Activated CD4-positive, alpha-beta memory T cell treated with anti-CD3 and anti-CD28 coated beads, Interleukin-2, amount 10 ng/mL, durations not matched to agents 7 days and 5 days (primary cell): Measurements from ENCODE around the gene IQSEC1. TPM values are rescaled to one million over a fixed set of nuclear protein-coding genes. Genes with fewer than 3 reads are reported as not detected.

Experiments
- CTCF ChIA-PET: fragments of 350-600 bp; sonication (Branson Sonifier 250); formaldehyde crosslinking; loops from one replicate; lab custom pipeline; 2021; ENCODE audit warnings: antibody characterized with exemption, inconsistent platforms; lab: Charles Lee
- POLR2A ChIA-PET: fragments of 350-600 bp; sonication (Branson Sonifier 250); formaldehyde crosslinking; loops from one replicate; lab custom pipeline; 2021; ENCODE audit warnings: antibody characterized with exemption; lab: Charles Lee
- DNase-seq: peaks from one replicate; pipeline ENCODE4 v3.0.0-alpha.2; 2020
- H3K27ac Mint-ChIP-seq: one replicate; pipeline ENCODE4 v1.8.0; 2021; ENCODE audit warnings: mild to moderate bottlenecking, mixed read lengths
- H3K27me3 Mint-ChIP-seq: one replicate; pipeline ENCODE4 v1.8.0; 2021; ENCODE audit warnings: mixed read lengths
- H3K36me3 Mint-ChIP-seq: one replicate; pipeline ENCODE4 v1.8.0; 2021; ENCODE audit warnings: low read depth, mixed read lengths
- H3K4me1 Mint-ChIP-seq: one replicate; pipeline ENCODE4 v1.8.0; 2021; ENCODE audit warnings: mixed read lengths
- H3K4me3 Mint-ChIP-seq: one replicate; pipeline ENCODE4 v1.8.0; 2021; ENCODE audit warnings: mild to moderate bottlenecking, mixed read lengths
- H3K9me3 Mint-ChIP-seq: one replicate; pipeline ENCODE4 v1.8.0; 2021; ENCODE audit warnings: mixed read lengths
- total RNA-seq, 2 experiments: library from RNA; stranded (reverse); gene quantifications; one replicate each; pipeline ENCODE4 v1.2.3, GENCODE V29; 2021

The IQSEC1 gene
- total RNA-seq, 2 experiments from 2014 or later: 99.8 to 100 TPM

- H3K27me3 Mint-ChIP-seq: no peaks in the 10 kb centered on the region
- H3K4me3 Mint-ChIP-seq: peak overlapping the region; percentile 78
- DNase-seq: no peak
- H3K9me3 Mint-ChIP-seq: no peaks in the 10 kb centered on the region
- ChIA-PET POLR2A (interaction anchor here (0.7 to 3.4 kb wide), 13 partner anchors 7 to 347 kb away, joined by 3 to 21 read pairs (median 4); partner anchors contain the start of genes RAF1 and RPL32), CTCF (interaction anchor here (0.8 to 8.0 kb wide), 10 partner anchors 7 to 201 kb away, joined by 3 to 66 read pairs (median 4); partner anchors contain the start of gene RPL32)
- peaks cover 53% of the 10 kb centered on the region for H3K36me3 Mint-ChIP-seq
- H3K27ac Mint-ChIP-seq: peak overlapping the region; percentile 100
- H3K4me1 Mint-ChIP-seq: peaks cover 77% of the 10 kb centered on the region
Observed at GRCh38 chr3:13010780-13011572, 62.3 kb downstream of the IQSEC1 start.

GRCh38 chr3:13009946-13010315 lies 63.3 kb downstream of the IQSEC1 start:
- Mint-ChIP-seq H3K27ac (peak overlapping the region; percentile 100), H3K4me3 (peak overlapping the region; percentile 74), H3K36me3 (peaks cover 61% of the 10 kb centered on the region), H3K4me1 (peaks cover 86% of the 10 kb centered on the region), H3K9me3 (no peaks in the 10 kb centered on the region), H3K27me3 (no peaks in the 10 kb centered on the region)
- CTCF ChIA-PET: interaction anchor here (0.9 to 8.0 kb wide), 4 partner anchors 11 to 168 kb away, joined by 3 to 66 read pairs (median 5); partner anchors contain the start of gene RPL32
- POLR2A ChIA-PET: interaction anchor here (1.3 to 3.4 kb wide), 3 partner anchors 15 to 64 kb away, joined by 4 to 21 read pairs (median 6); partner anchors contain the start of gene IQSEC1
- no peak for DNase-seq

DNA sequence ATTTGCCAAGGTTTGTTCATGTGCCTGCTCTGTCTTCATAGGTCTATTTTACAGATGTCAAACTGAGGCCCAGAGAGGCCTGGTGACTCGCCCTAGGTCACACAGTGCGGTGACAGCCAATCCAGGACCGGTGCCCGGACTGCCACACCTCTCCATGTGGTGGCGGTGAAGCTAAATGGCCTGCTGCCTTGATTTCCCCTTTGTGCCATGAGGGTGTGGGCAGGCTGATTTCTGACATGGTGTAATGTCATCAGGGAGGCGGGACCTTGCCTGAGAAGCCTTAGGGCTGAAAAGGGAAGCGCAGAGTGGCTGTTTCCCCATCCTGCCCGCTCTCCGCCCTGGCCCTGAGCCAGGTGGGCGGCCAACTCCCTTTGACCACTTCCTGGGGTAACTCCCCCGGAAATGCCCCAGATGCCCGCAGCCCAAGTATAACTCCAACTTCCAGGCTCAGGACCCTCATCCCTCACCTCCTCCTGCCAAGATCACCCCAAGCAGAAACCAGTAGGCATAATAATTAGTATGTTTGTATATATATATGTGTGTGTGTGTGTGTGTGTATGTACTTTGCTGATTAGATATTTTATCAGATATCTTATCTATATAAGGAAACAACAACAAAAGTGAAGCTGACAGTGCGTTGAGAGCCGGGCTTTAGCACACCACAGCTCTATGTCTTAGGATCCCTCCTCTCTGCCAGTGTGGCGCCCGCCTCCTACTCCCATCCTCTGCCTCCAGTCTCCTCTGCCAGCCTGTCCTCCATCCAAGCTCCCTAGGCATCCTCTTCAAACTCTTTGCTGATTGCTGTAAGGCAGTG lies 63.9 kb downstream of the IQSEC1 start:
- ChIA-PET CTCF (interaction anchor here (0.9 to 8.0 kb wide), 3 partner anchors 15 to 167 kb away, joined by 3 to 66 read pairs (median 7); partner anchors contain the start of gene RPL32), POLR2A (interaction anchor here (0.9 to 3.4 kb wide), 6 partner anchors 14 to 77 kb away, joined by 3 to 21 read pairs (median 4); partner anchors contain the start of gene IQSEC1)
- H3K9me3 Mint-ChIP-seq: no peaks in the 10 kb centered on the region
- H3K4me3 Mint-ChIP-seq: peak overlapping the region; percentile 74
- no peaks in the 10 kb centered on the region for H3K27me3 Mint-ChIP-seq
- peaks cover 90% of the 10 kb centered on the region for H3K4me1 Mint-ChIP-seq
- H3K36me3 Mint-ChIP-seq: peaks cover 56% of the 10 kb centered on the region
- H3K27ac Mint-ChIP-seq: peak overlapping the region; percentile 100
- peak; percentile 76 for DNase-seq

DNA sequence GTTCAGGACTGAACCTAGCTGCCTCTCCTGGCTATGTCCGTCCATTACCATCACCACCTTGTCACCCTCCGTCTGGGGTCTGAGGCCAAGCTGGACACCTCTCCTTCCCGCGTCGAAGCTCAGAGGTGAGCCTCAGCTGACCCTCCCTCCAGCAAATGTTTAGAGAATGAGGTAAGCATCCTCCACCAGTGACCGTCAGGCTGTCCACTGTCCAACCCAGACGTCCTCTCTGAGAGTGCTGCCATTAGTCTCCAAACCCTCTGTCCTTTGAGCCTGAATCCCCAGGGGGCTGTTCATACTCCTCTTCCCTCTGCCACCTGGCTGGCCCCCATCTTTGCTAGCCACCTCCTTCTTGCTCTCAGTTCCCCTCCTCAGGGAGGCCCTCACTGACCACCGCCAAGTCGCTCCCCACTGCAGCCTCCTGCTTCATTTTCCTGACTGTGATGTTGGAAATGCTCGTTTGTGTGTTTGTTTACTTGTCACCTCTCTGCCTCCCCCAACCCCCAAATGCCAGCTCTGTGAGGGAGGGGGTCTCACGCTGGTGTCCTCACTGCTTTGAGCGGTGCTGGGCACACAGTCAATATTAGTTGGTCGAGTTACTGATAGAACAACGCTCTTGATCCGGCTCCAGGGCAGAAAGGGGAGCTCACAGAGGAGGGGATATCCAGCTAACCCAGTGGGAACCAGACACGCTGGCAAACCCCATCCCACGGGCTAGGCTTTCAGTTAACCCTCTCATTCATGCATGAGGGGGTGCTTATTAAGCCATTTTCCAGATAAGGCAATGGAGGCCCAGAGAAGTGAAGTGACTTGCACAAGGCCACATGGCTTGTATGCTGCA lies 64.9 kb downstream of the IQSEC1 start:
- peak overlapping the region; percentile 100 for H3K27ac Mint-ChIP-seq
- ChIA-PET CTCF (interaction anchor here (1.2 to 8.0 kb wide), 4 partner anchors 13 to 25 kb away, joined by 3 to 66 read pairs (median 7); no protein-coding TSS in a partner anchor), POLR2A (interaction anchor here (0.6 to 1.1 kb wide), 4 partner anchors 13 to 78 kb away, joined by 3 read pairs; no protein-coding TSS in a partner anchor)

DNA sequence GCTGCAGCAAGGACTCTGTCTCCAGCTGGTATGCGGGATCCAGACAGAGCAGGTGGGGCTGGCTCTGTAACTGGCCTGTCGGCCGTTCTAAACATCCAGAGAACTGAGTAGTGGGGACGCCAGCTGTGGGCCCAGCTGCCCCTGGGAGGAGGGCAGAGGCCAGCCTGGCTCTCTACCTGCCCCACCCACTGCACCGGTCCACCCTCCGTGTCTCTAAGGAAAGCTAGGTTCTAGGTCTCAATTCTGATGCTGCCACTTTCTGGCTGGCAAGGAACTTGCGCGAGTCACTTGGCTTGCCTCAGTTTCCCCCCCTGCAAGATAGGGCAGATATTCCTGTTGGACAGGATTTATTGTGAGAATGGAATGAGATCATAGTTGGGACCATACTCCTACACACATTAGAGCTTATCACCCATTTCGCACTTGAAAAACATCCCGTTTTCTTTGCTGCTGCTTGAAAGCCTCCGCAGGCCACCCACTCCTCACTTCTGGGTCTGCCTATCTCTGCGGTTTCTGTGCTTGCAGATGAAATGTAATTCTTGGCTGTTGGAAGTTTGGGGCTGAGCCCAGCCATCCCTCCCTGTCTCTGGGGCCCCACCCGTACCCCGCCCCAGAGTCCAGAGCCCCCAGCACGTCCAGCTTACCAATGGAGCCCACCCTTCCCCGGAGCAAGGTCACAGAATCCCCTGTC lies 65.8 kb downstream of the IQSEC1 start:
- H3K27me3 Mint-ChIP-seq: no peaks in the 10 kb centered on the region
- POLR2A ChIA-PET: no interaction called here
- H3K27ac Mint-ChIP-seq: no peak overlapping the region
- no peak for DNase-seq
- no peak overlapping the region for H3K4me3 Mint-ChIP-seq
- peaks cover 96% of the 10 kb centered on the region for H3K4me1 Mint-ChIP-seq
- H3K9me3 Mint-ChIP-seq: no peaks in the 10 kb centered on the region
- peaks cover 53% of the 10 kb centered on the region for H3K36me3 Mint-ChIP-seq
- CTCF ChIA-PET: interaction anchor here (1.2 to 1.7 kb wide), 3 partner anchors 12 to 25 kb away, joined by 3 to 11 read pairs (median 3); no protein-coding TSS in a partner anchor

More for the DNA sequence above, 64.9 kb downstream of the IQSEC1 start:
- Mint-ChIP-seq H3K36me3 (peaks cover 56% of the 10 kb centered on the region), H3K9me3 (no peaks in the 10 kb centered on the region), H3K27me3 (no peaks in the 10 kb centered on the region), H3K4me1 (peaks cover 94% of the 10 kb centered on the region), H3K4me3 (no peak overlapping the region)
- DNase-seq: no peak

GRCh38 chr3:13006216-13006990 lies 66.8 kb downstream of the IQSEC1 start:
- no peak for DNase-seq
- Mint-ChIP-seq H3K4me1 (peaks cover 94% of the 10 kb centered on the region), H3K36me3 (peaks cover 56% of the 10 kb centered on the region), H3K9me3 (no peaks in the 10 kb centered on the region), H3K27me3 (no peaks in the 10 kb centered on the region), H3K4me3 (no peak overlapping the region), H3K27ac (no peak overlapping the region)
- POLR2A ChIA-PET: interaction anchor here (0.8 kb wide), 1 partner anchor 9 kb away, joined by 3 read pairs; no protein-coding TSS in a partner anchor
- CTCF ChIA-PET: interaction anchor here (1.7 to 3.3 kb wide), 2 partner anchors 11 to 12 kb away, joined by 11 to 20 read pairs; no protein-coding TSS in a partner anchor

- peaks cover 54% of the 10 kb centered on the region for H3K36me3 Mint-ChIP-seq
- no peaks in the 10 kb centered on the region for H3K27me3 Mint-ChIP-seq
- no peak for DNase-seq
- ChIA-PET POLR2A (interaction anchor here (2.4 kb wide), 2 partner anchors 10 to 13 kb away, joined by 5 to 11 read pairs; no protein-coding TSS in a partner anchor), CTCF (interaction anchor here (3.3 kb wide), 1 partner anchor 10 kb away, joined by 20 read pairs; no protein-coding TSS in a partner anchor)
- no peaks in the 10 kb centered on the region for H3K9me3 Mint-ChIP-seq
- no peak overlapping the region for H3K4me3 Mint-ChIP-seq
- peaks cover 89% of the 10 kb centered on the region for H3K4me1 Mint-ChIP-seq
- no peak overlapping the region for H3K27ac Mint-ChIP-seq
Observed at GRCh38 chr3:13005301-13005700, 67.9 kb downstream of the IQSEC1 start.

DNA sequence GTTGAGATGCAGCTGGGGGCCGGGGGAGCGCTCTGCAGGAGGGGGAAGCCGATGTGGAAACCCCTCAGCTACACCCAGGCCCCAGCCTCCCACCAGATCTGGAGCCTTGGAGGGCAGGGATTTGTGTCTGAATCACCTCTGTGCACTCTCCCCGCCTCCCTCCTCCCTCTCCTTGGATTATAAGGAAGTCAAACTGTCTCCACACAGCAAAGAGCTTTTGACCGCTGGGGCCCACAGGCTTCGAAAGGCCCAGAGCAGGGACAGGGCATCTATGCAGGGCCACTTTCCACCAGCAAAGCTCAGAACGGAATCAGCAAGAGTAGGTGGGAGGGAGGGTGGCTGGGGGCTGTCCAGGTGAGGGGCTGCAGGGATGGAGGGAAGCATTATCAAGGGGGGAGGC lies 68.9 kb downstream of the IQSEC1 start:
- ChIA-PET POLR2A (interaction anchor here (1.3 to 2.4 kb wide), 3 partner anchors 9 to 14 kb away, joined by 5 to 11 read pairs (median 6); no protein-coding TSS in a partner anchor), CTCF (interaction anchor here (1.5 to 3.3 kb wide), 2 partner anchors 7 to 9 kb away, joined by 5 to 20 read pairs; no protein-coding TSS in a partner anchor)
- H3K27ac Mint-ChIP-seq: no peak overlapping the region
- H3K4me3 Mint-ChIP-seq: no peak overlapping the region
- H3K27me3 Mint-ChIP-seq: no peaks in the 10 kb centered on the region
- peaks cover 88% of the 10 kb centered on the region for H3K4me1 Mint-ChIP-seq
- H3K9me3 Mint-ChIP-seq: no peaks in the 10 kb centered on the region
- peaks cover 56% of the 10 kb centered on the region for H3K36me3 Mint-ChIP-seq
- no peak for DNase-seq

DNA sequence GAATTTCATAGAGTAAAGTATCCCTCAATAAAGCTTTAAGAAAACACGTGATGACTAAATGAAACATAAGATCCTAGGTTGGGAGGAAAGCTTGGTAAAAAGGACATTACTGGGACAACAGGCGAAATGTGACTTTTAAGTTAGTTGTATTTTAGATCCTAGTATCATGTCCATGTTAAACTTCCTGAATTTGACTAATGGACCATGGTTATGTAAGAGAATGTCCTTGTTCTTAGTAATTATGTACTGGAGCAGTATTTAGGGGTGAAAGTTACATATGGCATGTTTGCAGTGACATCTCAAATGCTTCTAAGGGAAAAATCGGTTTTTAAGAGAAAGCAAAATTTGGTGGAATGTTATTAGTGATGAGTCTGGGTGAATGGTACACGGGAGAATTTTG lies 69.6 kb downstream of the IQSEC1 start:
- H3K9me3 Mint-ChIP-seq: no peaks in the 10 kb centered on the region
- ChIA-PET POLR2A (interaction anchor here (0.9 to 2.4 kb wide), 4 partner anchors 8 to 15 kb away, joined by 5 to 11 read pairs (median 6); no protein-coding TSS in a partner anchor), CTCF (interaction anchor here (1.3 to 3.3 kb wide), 3 partner anchors 8 to 14 kb away, joined by 3 to 20 read pairs (median 5); no protein-coding TSS in a partner anchor)
- H3K4me3 Mint-ChIP-seq: no peak overlapping the region
- DNase-seq: no peak
- peaks cover 56% of the 10 kb centered on the region for H3K36me3 Mint-ChIP-seq
- no peak overlapping the region for H3K27ac Mint-ChIP-seq
- H3K27me3 Mint-ChIP-seq: no peaks in the 10 kb centered on the region
- H3K4me1 Mint-ChIP-seq: peaks cover 84% of the 10 kb centered on the region

DNA sequence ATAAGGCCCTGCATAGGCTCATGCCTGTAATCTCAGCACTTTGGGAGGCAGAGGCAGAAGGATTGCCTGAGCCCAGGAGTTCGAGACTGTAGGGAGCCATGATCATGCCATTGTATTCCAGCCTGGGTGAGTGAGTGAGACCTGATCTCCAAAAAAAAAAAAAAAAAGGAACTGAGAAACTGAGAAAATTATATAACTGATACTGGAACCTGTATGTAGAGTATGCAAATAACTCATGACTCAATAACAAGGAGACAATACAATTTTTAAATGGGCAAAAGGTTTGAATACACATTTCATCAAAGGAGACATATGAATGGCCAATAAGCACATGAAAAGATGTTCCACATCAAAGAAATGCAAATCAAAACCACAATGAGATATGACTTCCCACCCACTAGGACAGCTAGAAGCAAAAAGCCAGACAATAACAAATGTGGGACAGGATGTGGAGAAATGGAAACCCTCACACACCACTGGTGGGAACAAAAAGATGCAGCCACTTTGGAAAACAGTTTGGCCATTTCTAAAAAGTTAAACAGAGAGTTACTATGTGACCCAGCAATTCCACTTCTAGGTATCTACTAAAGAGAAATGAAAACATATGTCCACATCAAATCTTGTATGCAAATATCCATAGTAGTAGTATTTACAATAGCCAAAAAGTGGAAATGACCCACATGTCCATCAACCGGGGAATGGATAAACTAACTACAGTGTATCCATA lies 70.7 kb downstream of the IQSEC1 start:
- Mint-ChIP-seq H3K9me3 (no peaks in the 10 kb centered on the region), H3K27me3 (no peaks in the 10 kb centered on the region), H3K4me1 (peaks cover 75% of the 10 kb centered on the region), H3K4me3 (no peak overlapping the region), H3K36me3 (peaks cover 59% of the 10 kb centered on the region), H3K27ac (peak overlapping the region; percentile 61)
- POLR2A ChIA-PET: interaction anchor here (0.7 to 1.0 kb wide), 2 partner anchors 9 to 13 kb away, joined by 4 to 5 read pairs; no protein-coding TSS in a partner anchor
- DNase-seq: no peak
- CTCF ChIA-PET: interaction anchor here (1.3 to 1.5 kb wide), 2 partner anchors 9 to 13 kb away, joined by 3 to 5 read pairs; no protein-coding TSS in a partner anchor
